Neural crest cell (in vitro differentiated cells): Measurements from ENCODE around the gene IER5L. TPM values are rescaled to one million over a fixed set of nuclear protein-coding genes. Genes with fewer than 3 reads are reported as not detected.
"Not testable (repeated sequence)": the region's sequence is repeated elsewhere in the genome, so short reads cannot be mapped to it uniquely, and the experiment has no call there.

Source experiments
- DNase-seq: peaks from one replicate; pipeline ENCODE4 v3.0.0; 2021; ENCODE audit warnings: low read depth, mixed read lengths, low spot score
- H3K27ac Mint-ChIP-seq: one replicate; pipeline ENCODE4 v1.8.0; 2021; ENCODE audit warnings: mild to moderate bottlenecking, mixed read lengths; ENCODE audit not compliant: unreplicated experiment
- H3K27me3 Mint-ChIP-seq: 2 replicates; pipeline ENCODE4 v1.8.0; 2021; ENCODE audit warnings: low read depth, mild to moderate bottlenecking, mixed read lengths
- H3K36me3 Mint-ChIP-seq: 2 replicates; pipeline ENCODE4 v1.8.0; 2021; ENCODE audit warnings: low read depth, mild to moderate bottlenecking, mixed read lengths
- H3K4me1 Mint-ChIP-seq: 2 replicates; pipeline ENCODE4 v1.8.0; 2021; ENCODE audit warnings: mixed read lengths
- H3K4me3 Mint-ChIP-seq: one replicate; pipeline ENCODE4 v1.8.0; 2021; ENCODE audit warnings: mild to moderate bottlenecking, mixed read lengths
- H3K9me3 Mint-ChIP-seq: 2 replicates; pipeline ENCODE4 v1.8.0; 2021; ENCODE audit warnings: mixed read lengths
- CTCF ChIP-seq: fragments of 200-600 bp; sonication (generic); conservative IDR thresholded peaks from 2 replicates; pipeline ENCODE4 v1.5.0; 2021; ENCODE audit warnings: antibody characterized with exemption, mild to moderate bottlenecking
- total RNA-seq: library from RNA; stranded (reverse); gene quantifications from 2 replicates; pipeline ENCODE4 v1.2.1, GENCODE V29; 2021

The IER5L gene
- total RNA-seq, 1 donor from 2014 or later = 19.1 TPM

- no peaks in the 10 kb centered on the region for H3K9me3 Mint-ChIP-seq
- no peaks in the 10 kb centered on the region for H3K36me3 Mint-ChIP-seq
- no peak for TF ChIP-seq CTCF
- H3K4me1 Mint-ChIP-seq = peaks cover 23% of the 10 kb centered on the region
- no peak overlapping the region for H3K27ac Mint-ChIP-seq
- H3K27me3 Mint-ChIP-seq = no peaks in the 10 kb centered on the region
- DNase-seq = no peak
- no peak overlapping the region for H3K4me3 Mint-ChIP-seq
Measured at GRCh38 chr9:129199044-129199435, 21.0 kb upstream of the IER5L start.

- TF ChIP-seq CTCF = no peak
- Mint-ChIP-seq H3K4me1 (peaks cover 23% of the 10 kb centered on the region), H3K27ac (peak overlapping the region; percentile 27), H3K9me3 (no peaks in the 10 kb centered on the region), H3K27me3 (no peaks in the 10 kb centered on the region), H3K36me3 (no peaks in the 10 kb centered on the region), H3K4me3 (no peak overlapping the region)
- no peak for DNase-seq
Measured at GRCh38 chr9:129198319-129199043, 20.4 kb upstream of the IER5L start.

- no peak for DNase-seq
- Mint-ChIP-seq H3K4me1 (peaks cover 23% of the 10 kb centered on the region), H3K9me3 (no peaks in the 10 kb centered on the region), H3K4me3 (no peak overlapping the region), H3K36me3 (no peaks in the 10 kb centered on the region), H3K27ac (peak overlapping the region; percentile 27), H3K27me3 (no peaks in the 10 kb centered on the region)
- no peak for TF ChIP-seq CTCF
Measured at GRCh38 chr9:129197978-129198318, 19.9 kb upstream of the IER5L start.

- H3K27ac Mint-ChIP-seq, H3K36me3 Mint-ChIP-seq, H3K9me3 Mint-ChIP-seq, H3K4me3 Mint-ChIP-seq, H3K27me3 Mint-ChIP-seq, DNase-seq: not testable (repeated sequence)
- H3K4me1 Mint-ChIP-seq = peaks cover 23% of the 10 kb centered on the region
Measured at GRCh38 chr9:129197045-129197444, 19.0 kb upstream of the IER5L start.

GRCh38 chr9:129195606-129196005, 17.5 kb upstream of the IER5L start:
- H3K27me3 Mint-ChIP-seq = no peaks in the 10 kb centered on the region
- TF ChIP-seq CTCF = no peak

GRCh38 chr9:129194221-129194620, 16.2 kb upstream of the IER5L start:
- no peaks in the 10 kb centered on the region for H3K27me3 Mint-ChIP-seq
- H3K27ac Mint-ChIP-seq = peak overlapping the region; percentile 65
- H3K4me3 Mint-ChIP-seq = no peak overlapping the region
- DNase-seq = no peak
- H3K4me1 Mint-ChIP-seq = peaks cover 19% of the 10 kb centered on the region
- no peaks in the 10 kb centered on the region for H3K36me3 Mint-ChIP-seq
- peaks cover 2% of the 10 kb centered on the region for H3K9me3 Mint-ChIP-seq
- no peak for TF ChIP-seq CTCF

More at GRCh38 chr9:129195606-129196005, 17.5 kb upstream of the IER5L start:
- H3K4me3 Mint-ChIP-seq = no peak overlapping the region
- peaks cover 2% of the 10 kb centered on the region for H3K9me3 Mint-ChIP-seq
- H3K36me3 Mint-ChIP-seq = no peaks in the 10 kb centered on the region
- peaks cover 23% of the 10 kb centered on the region for H3K4me1 Mint-ChIP-seq
- H3K27ac Mint-ChIP-seq = no peak overlapping the region
- no peak for DNase-seq
